ENCODE data around the gene APOL3.
"Not testable (repeated sequence)": the region's sequence is repeated elsewhere in the genome, so short reads cannot be mapped to it uniquely, and the experiment has no call there.

Gene APOL3

GRCh38 chr22:36160499-36160942 is at the start of gene APOL3:
TSS of gene APOL3 (minus strand) at chr22:36160755. CDS start at chr22:36149055, 11,700 bp downstream.
- DNase-seq, result peak; percentile 33

- DNase-seq, result no peak
Measured at GRCh38 chr22:36210224-36210623, 49.7 kb upstream of the APOL3 start.

GRCh38 chr22:36209488-36209908 is 48.9 kb upstream of the APOL3 start:
- DNase-seq, result not testable (repeated sequence)

GRCh38 chr22:36208914-36209313 is 48.4 kb upstream of the APOL3 start:
- DNase-seq, result no peak

GRCh38 chr22:36208162-36208765 is 47.7 kb upstream of the APOL3 start:
- no peak for DNase-seq

GRCh38 chr22:36206255-36206654 is 45.7 kb upstream of the APOL3 start:
- DNase-seq, result no peak

GRCh38 chr22:36205573-36205972 is 45.0 kb upstream of the APOL3 start:
- not testable (repeated sequence) for DNase-seq

- DNase-seq, result no peak
Measured at GRCh38 chr22:36204632-36205015, 44.1 kb upstream of the APOL3 start.

- DNase-seq, result no peak
Measured at GRCh38 chr22:36204001-36204631, 43.6 kb upstream of the APOL3 start.

- DNase-seq, result not testable (repeated sequence)
Measured at GRCh38 chr22:36203441-36203840, 42.9 kb upstream of the APOL3 start.

GRCh38 chr22:36202906-36203305 is 42.4 kb upstream of the APOL3 start:
- not testable (repeated sequence) for DNase-seq

- DNase-seq, result no peak
Measured at GRCh38 chr22:36201630-36202319, 41.2 kb upstream of the APOL3 start, which contains the start of gene APOL4. TSS of gene APOL4 (minus strand) at chr22:36201809. CDS start at chr22:36201734, 75 bp downstream.

GRCh38 chr22:36201025-36201424 is 40.5 kb upstream of the APOL3 start:
- DNase-seq, result not testable (repeated sequence)

GRCh38 chr22:36199001-36199551 is 38.5 kb upstream of the APOL3 start:
- DNase-seq, result no peak

GRCh38 chr22:36198536-36198935 is 38.0 kb upstream of the APOL3 start:
- DNase-seq, result no peak

GRCh38 chr22:36197514-36198146 is 37.1 kb upstream of the APOL3 start:
- DNase-seq, result no peak

GRCh38 chr22:36197065-36197440 is 36.5 kb upstream of the APOL3 start:
- no peak for DNase-seq

- DNase-seq, result no peak
Measured at GRCh38 chr22:36196254-36197064, 35.9 kb upstream of the APOL3 start.

- peak; percentile 35 for DNase-seq
Measured at GRCh38 chr22:36194971-36195370, 34.4 kb upstream of the APOL3 start.

GRCh38 chr22:36194385-36194784 is 33.8 kb upstream of the APOL3 start:
- DNase-seq, result no peak

- no peak for DNase-seq
Measured at GRCh38 chr22:36193577-36193976, 33.0 kb upstream of the APOL3 start.

GRCh38 chr22:36193171-36193570 is 32.6 kb upstream of the APOL3 start:
- no peak for DNase-seq
